Measurements from ENCODE around the gene ZBTB7B. TPM values are rescaled to one million over a fixed set of nuclear protein-coding genes. Genes with fewer than 3 reads are reported as not detected.
A peak's percentile ranks its signal among the peaks of the same experiment; 100 is the strongest.

Gene ZBTB7B
- total RNA-seq, 2 experiments from 2014 or later = 22.8 to 25.1 TPM

- ChIA-PET POLR2A (interaction anchor here (1.0 to 10.2 kb wide), 8 partner anchors 9 to 64 kb away, joined by 4 to 189 read pairs (median 22); partner anchors contain the start of genes CKS1B, FLAD1, PBXIP1 and PMVK), CTCF (interaction anchor here (1.1 to 13.2 kb wide), 8 partner anchors 18 to 61 kb away, joined by 3 to 159 read pairs (median 20); partner anchors contain the start of genes CKS1B, FLAD1, PBXIP1 and PYGO2)
- ATAC-seq (ENCODE audit: poor library complexity) (peak; percentile 39), DNase-seq (peak in 13 of 14 experiments; percentile 57 to 89 (median 71))
- Histone ChIP-seq H3K27me3 (ENCODE audit: control insufficient read depth in 1 of 2, insufficient read depth in 2 of 2, low read length in 2 of 2) (no peaks in the 10 kb centered on the region), H3K4me1 (ENCODE audit: insufficient read depth, low read length) (peaks cover 70% of the 10 kb centered on the region), H3K36me3 (ENCODE audit: insufficient read depth, low read length) (peaks cover 3% of the 10 kb centered on the region), H3K27ac (ENCODE audit: low read depth in 1 of 2, low read length in 2 of 2) (peak overlapping the region; percentile 92 to 96), H3K9me3 (ENCODE audit: control insufficient read depth in 1 of 2, insufficient read depth in 1 of 2, low read length in 2 of 2) (no peaks in the 10 kb centered on the region), H3K4me3 (ENCODE audit: low read length) (peak overlapping the region; percentile 73)
- H3K4me1 Mint-ChIP-seq (ENCODE audit: low read depth) = peaks cover 60% of the 10 kb centered on the region
- no peaks in the 10 kb centered on the region for H3K9me3 Mint-ChIP-seq
- no peak for TF ChIP-seq CTCF (IDR thresholded peaks at IDR 0.05)
- peaks cover 15% of the 10 kb centered on the region for H3K36me3 Mint-ChIP-seq (ENCODE audit: low read depth)
- no peaks in the 10 kb centered on the region for H3K27me3 Mint-ChIP-seq
- intact Hi-C loops (cut with DNase I, micrococcal nuclease) = loop anchor here (1.0 to 5.0 kb wide), 6 partner anchors 16 to 62 kb away; partner anchors contain the start of genes EFNA4 (in 2 of the 2) and CKS1B (in 1 of the 2)
- H3K4me3 Mint-ChIP-seq = peak overlapping the region; percentile 99
- H3K27ac Mint-ChIP-seq = peak overlapping the region; percentile 90
Observed at GRCh38 chr1:155000726-155001424, 1.7 kb upstream of the ZBTB7B start.

- Histone ChIP-seq H3K4me1 (ENCODE audit: insufficient read depth, low read length) (peaks cover 75% of the 10 kb centered on the region), H3K36me3 (ENCODE audit: insufficient read depth, low read length) (peaks cover 3% of the 10 kb centered on the region), H3K27me3 (ENCODE audit: control insufficient read depth in 1 of 2, insufficient read depth in 2 of 2, low read length in 2 of 2) (no peaks in the 10 kb centered on the region), H3K27ac (ENCODE audit: low read depth in 1 of 2, low read length in 2 of 2) (peak overlapping the region; percentile 92 to 96), H3K9me3 (ENCODE audit: control insufficient read depth in 1 of 2, insufficient read depth in 1 of 2, low read length in 2 of 2) (no peaks in the 10 kb centered on the region), H3K4me3 (ENCODE audit: low read length) (peak overlapping the region; percentile 73)
- H3K36me3 Mint-ChIP-seq (ENCODE audit: low read depth) = peaks cover 15% of the 10 kb centered on the region
- H3K4me1 Mint-ChIP-seq (ENCODE audit: low read depth) = peaks cover 60% of the 10 kb centered on the region
- peak overlapping the region; percentile 90 for H3K27ac Mint-ChIP-seq
- DNase-seq = peak in 1 of 14 experiments; percentile 56
- intact Hi-C loops (cut with DNase I, micrococcal nuclease) = loop anchor here (1.0 to 5.0 kb wide), 5 partner anchors 16 to 61 kb away; partner anchors contain the start of genes EFNA4 (in 2 of the 2) and CKS1B (in 1 of the 2)
- peak overlapping the region; percentile 99 for H3K4me3 Mint-ChIP-seq
- H3K27me3 Mint-ChIP-seq = no peaks in the 10 kb centered on the region
- POLR2A ChIA-PET = interaction anchor here (1.0 to 10.2 kb wide), 7 partner anchors 9 to 65 kb away, joined by 4 to 189 read pairs (median 28); partner anchors contain the start of genes CKS1B, FLAD1, PBXIP1 and PMVK
- CTCF ChIA-PET = interaction anchor here (1.1 to 13.2 kb wide), 2 partner anchors 17 to 40 kb away, joined by 4 to 159 read pairs; partner anchors contain the start of gene PYGO2
- H3K9me3 Mint-ChIP-seq = no peaks in the 10 kb centered on the region
- no peak for TF ChIP-seq CTCF (IDR thresholded peaks at IDR 0.05)
- ATAC-seq (ENCODE audit: poor library complexity) = no peak
Observed at GRCh38 chr1:155001425-155001674, 1.3 kb upstream of the ZBTB7B start.

GRCh38 chr1:155001675-155002463 lies 733 bp upstream of the ZBTB7B start:
- CTCF ChIA-PET = interaction anchor here (1.1 to 13.2 kb wide), 2 partner anchors 17 to 41 kb away, joined by 4 to 159 read pairs; partner anchors contain the start of gene PYGO2
- H3K27me3 ChIP-seq (ENCODE audit: control insufficient read depth in 1 of 2, insufficient read depth in 2 of 2, low read length in 2 of 2) = no peaks in the 10 kb centered on the region
- TF ChIP-seq CTCF (IDR thresholded peaks at IDR 0.05) = no peak
- H3K27me3 Mint-ChIP-seq = no peaks in the 10 kb centered on the region
- ATAC-seq (ENCODE audit: poor library complexity) = peak; percentile 73
- DNase-seq = peak; percentile 94 to 99 (median 98)
- peak overlapping the region; percentile 92 to 96 for H3K27ac ChIP-seq (ENCODE audit: low read depth in 1 of 2, low read length in 2 of 2)
- peak overlapping the region; percentile 90 for H3K27ac Mint-ChIP-seq
- peak overlapping the region; percentile 73 for H3K4me3 ChIP-seq (ENCODE audit: low read length)
- H3K9me3 Mint-ChIP-seq = no peaks in the 10 kb centered on the region
- peaks cover 3% of the 10 kb centered on the region for H3K36me3 ChIP-seq (ENCODE audit: insufficient read depth, low read length)
- peaks cover 80% of the 10 kb centered on the region for H3K4me1 ChIP-seq (ENCODE audit: insufficient read depth, low read length)
- intact Hi-C loops (cut with DNase I, micrococcal nuclease) = loop anchor here (1.0 to 5.0 kb wide), 7 partner anchors 15 to 65 kb away; partner anchors contain the start of genes EFNA4 (in 2 of the 2), CKS1B (in 1 of the 2) and FLAD1 (in 1 of the 2)
- POLR2A ChIA-PET = interaction anchor here (1.0 to 10.2 kb wide), 8 partner anchors 10 to 65 kb away, joined by 4 to 189 read pairs (median 22); partner anchors contain the start of genes CKS1B, FLAD1, PBXIP1 and PMVK
- no peaks in the 10 kb centered on the region for H3K9me3 ChIP-seq (ENCODE audit: control insufficient read depth in 1 of 2, insufficient read depth in 1 of 2, low read length in 2 of 2)
- H3K4me3 Mint-ChIP-seq = peak overlapping the region; percentile 99
- H3K4me1 Mint-ChIP-seq (ENCODE audit: low read depth) = peaks cover 65% of the 10 kb centered on the region
- peaks cover 15% of the 10 kb centered on the region for H3K36me3 Mint-ChIP-seq (ENCODE audit: low read depth)

All from CD4-positive, alpha-beta T cell (primary cell).